Mucosa of descending colon (tissue), 3 donors: Measurements from ENCODE around the gene CYP2R1. TPM values are rescaled to one million over a fixed set of nuclear protein-coding genes. Genes with fewer than 3 reads are reported as not detected.

Source experiments
- ATAC-seq: fragments of 200-7000 bp; cut with Tn5 transposase; one replicate; pipeline ENCODE4 v1.9.1; 2020; ENCODE audit warnings: mild to moderate bottlenecking, moderate library complexity
- DNase-seq, 3 donors: peaks; one replicate each; pipeline ENCODE4 v3.0.0-alpha.2; 2020
- H3K36me3 ChIP-seq: fragments of 200-600 bp; one replicate; pipeline ENCODE4 v1.8.0; 2021; ENCODE audit warnings: low read depth, mild to moderate bottlenecking
- H3K4me1 ChIP-seq: fragments of 200-600 bp; one replicate; pipeline ENCODE4 v1.8.0; 2021; ENCODE audit warnings: low read depth, mild to moderate bottlenecking
- H3K4me3 ChIP-seq: fragments of 200-600 bp; one replicate; pipeline ENCODE4 v1.8.0; 2021; ENCODE audit warnings: mild to moderate bottlenecking
- H3K9me3 ChIP-seq: fragments of 200-600 bp; one replicate; pipeline ENCODE4 v1.8.0; 2021; ENCODE audit warnings: mild to moderate bottlenecking
- intact Hi-C, 2 donors: fragments of 100-400 bp; cut with DNase I in 1 of 2; cut with micrococcal nuclease in 1 of 2; formaldehyde crosslinking; loops; one replicate each; pipeline versions ENCODE4 v1.11.0 to v1.11.1; 2022; cut with DNase I, micrococcal nuclease
- total RNA-seq, 3 donors: library from RNA; stranded (reverse); fragmentation: NEBNext Ultra II Directional in 2 of 3; extraction: Animal tissue kit (Norgen Biotek cat#: 25700) in 2 of 3; gene quantifications; one replicate each; pipeline versions ENCODE4 v1.2.1 to v1.2.4, GENCODE V29; 2021 to 2023
- TF ChIP-seq, protein P1 (sequence below): fragments of 200-600 bp; IDR thresholded peaks from one replicate; pipeline ENCODE4 v1.8.0; 2022; ENCODE audit warnings: antibody characterized with exemption, mild to moderate bottlenecking
- donor health status: DM: no; HTN: no; CAD: no; lungs with moderate emphysema.
- donor health status: DM: no; HTN: no; CAD: no.
- donor health status: DM: no; HTN: yes; CAD: no.

Gene CYP2R1
- total RNA-seq, 3 donors from 2014 or later = 11.7 to 23.9 (median 15.5) TPM

DNA sequence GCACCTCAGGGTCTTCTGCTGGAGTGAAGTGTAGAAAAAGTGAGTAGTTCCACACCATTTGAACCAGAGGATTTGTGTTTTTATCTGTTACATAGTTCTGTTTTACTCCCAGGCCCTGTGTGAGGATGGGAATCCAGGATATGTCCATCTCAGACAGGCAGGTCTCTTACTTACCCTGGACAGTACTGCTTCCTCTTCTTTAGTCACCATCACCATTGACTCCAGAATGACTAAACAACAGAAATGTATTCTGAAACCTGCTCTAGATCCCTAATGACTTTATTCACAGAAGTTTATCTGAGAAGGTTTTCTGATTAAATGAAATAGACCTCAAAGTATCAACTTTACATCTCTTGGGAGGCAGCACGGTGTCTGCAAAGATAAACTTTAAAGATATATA is 33.6 kb downstream of the CYP2R1 start:
- Histone ChIP-seq H3K36me3 (no peaks in the 10 kb centered on the region), H3K9me3 (no peaks in the 10 kb centered on the region), H3K4me1 (no peaks in the 10 kb centered on the region), H3K4me3 (no peak overlapping the region)
- TF ChIP-seq, protein P1, sequence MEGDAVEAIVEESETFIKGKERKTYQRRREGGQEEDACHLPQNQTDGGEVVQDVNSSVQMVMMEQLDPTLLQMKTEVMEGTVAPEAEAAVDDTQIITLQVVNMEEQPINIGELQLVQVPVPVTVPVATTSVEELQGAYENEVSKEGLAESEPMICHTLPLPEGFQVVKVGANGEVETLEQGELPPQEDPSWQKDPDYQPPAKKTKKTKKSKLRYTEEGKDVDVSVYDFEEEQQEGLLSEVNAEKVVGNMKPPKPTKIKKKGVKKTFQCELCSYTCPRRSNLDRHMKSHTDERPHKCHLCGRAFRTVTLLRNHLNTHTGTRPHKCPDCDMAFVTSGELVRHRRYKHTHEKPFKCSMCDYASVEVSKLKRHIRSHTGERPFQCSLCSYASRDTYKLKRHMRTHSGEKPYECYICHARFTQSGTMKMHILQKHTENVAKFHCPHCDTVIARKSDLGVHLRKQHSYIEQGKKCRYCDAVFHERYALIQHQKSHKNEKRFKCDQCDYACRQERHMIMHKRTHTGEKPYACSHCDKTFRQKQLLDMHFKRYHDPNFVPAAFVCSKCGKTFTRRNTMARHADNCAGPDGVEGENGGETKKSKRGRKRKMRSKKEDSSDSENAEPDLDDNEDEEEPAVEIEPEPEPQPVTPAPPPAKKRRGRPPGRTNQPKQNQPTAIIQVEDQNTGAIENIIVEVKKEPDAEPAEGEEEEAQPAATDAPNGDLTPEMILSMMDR = no peak
- intact Hi-C loops = no loop called here
- ATAC-seq (no peak), DNase-seq (no peak)

- Histone ChIP-seq H3K9me3 (no peaks in the 10 kb centered on the region), H3K36me3 (no peaks in the 10 kb centered on the region), H3K4me1 (no peaks in the 10 kb centered on the region), H3K4me3 (no peak overlapping the region)
- no peak for ATAC-seq
- no peak for DNase-seq
- TF ChIP-seq, protein P1 = no peak
- intact Hi-C loops = no loop called here
These were observed 34.4 kb downstream of the CYP2R1 start for GRCh38 chr11:14857621-14858020.

DNA sequence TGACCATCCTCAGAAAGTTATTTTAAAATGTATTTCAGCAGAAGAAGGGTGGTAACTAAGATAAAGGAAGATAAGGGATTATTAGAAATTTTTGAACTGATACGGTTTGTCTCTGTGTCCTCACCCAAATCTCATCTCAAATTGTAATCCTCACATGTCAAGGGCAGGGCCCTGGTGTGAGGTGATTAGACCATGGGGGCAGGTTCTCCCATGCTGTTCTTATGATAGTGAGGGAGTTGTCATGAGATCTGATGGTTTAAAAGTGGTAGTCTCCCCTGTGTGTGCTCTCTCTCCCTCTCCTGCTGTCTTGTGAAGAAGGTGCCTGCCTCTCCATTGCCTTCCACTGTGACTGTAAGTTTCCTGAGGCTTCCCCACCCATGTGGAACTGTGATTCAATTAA is 36.1 kb downstream of the CYP2R1 start:
- H3K4me1 ChIP-seq = no peaks in the 10 kb centered on the region
- TF ChIP-seq, protein P1 = no peak
- no peak overlapping the region for H3K4me3 ChIP-seq
- no peaks in the 10 kb centered on the region for H3K36me3 ChIP-seq
- no peak for ATAC-seq
- intact Hi-C loops = no loop called here
- H3K9me3 ChIP-seq = no peaks in the 10 kb centered on the region
- DNase-seq = no peak

DNA sequence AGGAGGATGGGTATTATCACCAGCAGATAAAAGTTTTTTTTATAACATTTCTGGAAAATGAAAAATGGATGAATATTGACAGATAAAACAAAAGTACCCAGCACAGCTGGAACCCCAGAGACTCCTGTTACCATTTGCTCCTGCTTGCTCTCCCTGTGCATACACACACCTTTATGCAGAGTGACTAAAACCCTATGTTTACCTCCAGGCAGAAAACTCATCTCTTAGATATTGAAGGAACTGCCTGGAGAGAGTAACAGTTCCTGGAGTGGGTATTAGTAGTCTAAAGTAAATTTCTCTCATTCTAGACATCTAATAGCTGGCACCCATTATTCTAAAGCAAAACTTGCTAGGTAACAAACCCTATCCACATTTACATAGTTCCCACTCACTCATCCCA is 38.0 kb downstream of the CYP2R1 start:
- Histone ChIP-seq H3K4me3 (no peak overlapping the region), H3K9me3 (no peaks in the 10 kb centered on the region), H3K36me3 (no peaks in the 10 kb centered on the region), H3K4me1 (no peaks in the 10 kb centered on the region)
- TF ChIP-seq, protein P1 = no peak
- ATAC-seq (no peak), DNase-seq (no peak)
- intact Hi-C loops = no loop called here

- intact Hi-C loops = no loop called here
- TF ChIP-seq, protein P1 = no peak
These were observed 39.4 kb downstream of the CYP2R1 start for GRCh38 chr11:14852571-14853177.

DNA sequence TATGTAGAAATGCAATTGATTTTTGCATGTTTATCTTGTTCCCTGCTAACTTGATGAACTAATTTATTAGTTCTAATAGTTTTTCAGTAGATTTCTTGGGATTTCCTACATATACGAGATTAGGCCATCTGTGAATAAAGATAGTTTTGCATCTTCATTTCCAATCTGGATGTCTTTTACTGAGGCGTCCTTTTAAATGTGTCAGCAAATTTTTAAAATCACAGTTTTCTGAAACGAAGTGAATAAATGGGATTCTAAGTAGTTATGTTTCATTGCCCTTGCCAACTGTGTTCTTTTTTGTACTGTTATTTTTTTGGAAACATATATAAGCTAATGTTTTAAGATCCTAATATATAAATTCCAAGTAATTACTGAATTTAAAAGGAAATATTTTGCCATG is 50.0 kb downstream of the CYP2R1 start:
- no peak for ATAC-seq
- no peaks in the 10 kb centered on the region for H3K9me3 ChIP-seq
- intact Hi-C loops = no loop called here

More at GRCh38 chr11:14852571-14853177, 39.4 kb downstream of the CYP2R1 start:
- H3K36me3 ChIP-seq = no peaks in the 10 kb centered on the region
- no peak overlapping the region for H3K4me3 ChIP-seq
- H3K9me3 ChIP-seq = no peaks in the 10 kb centered on the region
- no peaks in the 10 kb centered on the region for H3K4me1 ChIP-seq
- ATAC-seq (no peak), DNase-seq (no peak)

More for the DNA sequence above, 50.0 kb downstream of the CYP2R1 start:
- no peaks in the 10 kb centered on the region for H3K36me3 ChIP-seq
- no peak overlapping the region for H3K4me3 ChIP-seq
- TF ChIP-seq, protein P1 = no peak
- H3K4me1 ChIP-seq = no peaks in the 10 kb centered on the region
- DNase-seq = no peak
